Immature natural killer cell (primary cell): ENCODE results near the gene TNP2. TPM values are rescaled to one million over a fixed set of nuclear protein-coding genes. Genes with fewer than 3 reads are reported as not detected.

Experiments used
- polyA plus RNA-seq, 3 donors: library from polyadenylated mRNA; unstranded; fragments of 300-500 nt; fragmentation: Illumina TruSeq; gene quantifications; one replicate each; pipeline ENCODE4 v1.2.3, GENCODE V29; 2021

The TNP2 gene
- polyA plus RNA-seq, 3 donors from 2014 or later: not detected

Other genes with a start within 250 kb of the TNP2 start
- gene SOCS1, start 13.1 kb downstream of the TNP2 start, polyA plus RNA-seq: 10 to 100 TPM; 14.0 to 24.4 (median 14.5) TPM
- not detected for gene PRM3, start 4.3 kb upstream of the TNP2 start, polyA plus RNA-seq
- not detected for gene PRM2, start 7.2 kb upstream of the TNP2 start, polyA plus RNA-seq
- gene PRM1, start 12.0 kb upstream of the TNP2 start, polyA plus RNA-seq: not detected
- gene RMI2, start 76.1 kb upstream of the TNP2 start, polyA plus RNA-seq: 1 to 10 TPM; 1.6 to 5.5 (median 5.2) TPM